ENCODE data around the gene TIMM22. TPM values are rescaled to one million over a fixed set of nuclear protein-coding genes. Genes with fewer than 3 reads are reported as not detected.
A peak's percentile ranks its signal among the peaks of the same experiment; 100 is the strongest.
"Not testable (repeated sequence)": the region's sequence is repeated elsewhere in the genome, so short reads cannot be mapped to it uniquely, and the experiment has no call there.

Gene TIMM22
- total RNA-seq, 3 donors from 2014 or later = 8.2 to 11.4 (median 10.1) TPM

- DNase-seq (no peak), ATAC-seq (no peak)
- H3K9me3 ChIP-seq = no peaks in the 10 kb centered on the region
- H3K4me3 ChIP-seq = no peak overlapping the region
- no peaks in the 10 kb centered on the region for H3K36me3 ChIP-seq (ENCODE audit: low read depth)
- TF ChIP-seq CTCF (IDR thresholded peaks at IDR 0.05) = no peak
- intact Hi-C loops (cut with DNase I, micrococcal nuclease) = loop anchor here in 1 of 2 donors (10.0 kb wide), 1 partner anchor 193 kb away; no protein-coding TSS in a partner anchor
- no peaks in the 10 kb centered on the region for H3K4me1 ChIP-seq (ENCODE audit: low read depth)
These were observed 9.0 kb upstream of the TIMM22 start for GRCh38 chr17:987931-988330.

- intact Hi-C loops (cut with DNase I, micrococcal nuclease) = loop anchor here in 1 of 2 donors (10.0 kb wide), 1 partner anchor 194 kb away; no protein-coding TSS in a partner anchor
- H3K36me3 ChIP-seq (ENCODE audit: low read depth) = no peaks in the 10 kb centered on the region
- no peak for TF ChIP-seq CTCF (IDR thresholded peaks at IDR 0.05)
- DNase-seq = peak in 1 of 3 donors; percentile 1
- no peaks in the 10 kb centered on the region for H3K9me3 ChIP-seq
- ATAC-seq = no peak
- no peaks in the 10 kb centered on the region for H3K4me1 ChIP-seq (ENCODE audit: low read depth)
- no peak overlapping the region for H3K4me3 ChIP-seq
These were observed 8.4 kb upstream of the TIMM22 start for GRCh38 chr17:988561-988960.

- no peak for ATAC-seq
- Histone ChIP-seq H3K9me3 (no peaks in the 10 kb centered on the region), H3K4me3 (no peak overlapping the region), H3K36me3 (ENCODE audit: low read depth) (no peaks in the 10 kb centered on the region), H3K4me1 (ENCODE audit: low read depth) (peaks cover 4% of the 10 kb centered on the region)
- DNase-seq = peak in 2 of 3 donors; percentile 9 to 33
- TF ChIP-seq CTCF (IDR thresholded peaks at IDR 0.05) = no peak
- intact Hi-C loops (cut with DNase I, micrococcal nuclease) = no loop called here
These were observed 4.0 kb upstream of the TIMM22 start for GRCh38 chr17:992933-993332.

- ATAC-seq; H3K9me3 ChIP-seq; H3K36me3 ChIP-seq (ENCODE audit: low read depth); H3K4me3 ChIP-seq; H3K4me1 ChIP-seq (ENCODE audit: low read depth); intact Hi-C loops (cut with DNase I, micrococcal nuclease): not testable (repeated sequence)
- DNase-seq = peak in 1 of 3 donors; percentile 43
These were observed 1.6 kb upstream of the TIMM22 start for GRCh38 chr17:995324-995723.

GRCh38 chr17:998111-998510 lies 1.2 kb downstream of the TIMM22 start:
- Histone ChIP-seq H3K4me3 (no peak overlapping the region), H3K4me1 (ENCODE audit: low read depth) (peaks cover 12% of the 10 kb centered on the region), H3K36me3 (ENCODE audit: low read depth) (peaks cover 4% of the 10 kb centered on the region), H3K9me3 (no peaks in the 10 kb centered on the region)
- intact Hi-C loops (cut with DNase I, micrococcal nuclease) = no loop called here
- TF ChIP-seq CTCF (IDR thresholded peaks at IDR 0.05) = no peak
- DNase-seq = peak in 2 of 3 donors; percentile 5 to 22
- ATAC-seq = no peak

GRCh38 chr17:1000597-1001461 lies 3.9 kb downstream of the TIMM22 start:
- Histone ChIP-seq H3K4me1 (ENCODE audit: low read depth) (peaks cover 13% of the 10 kb centered on the region), H3K4me3 (no peak overlapping the region), H3K9me3 (no peaks in the 10 kb centered on the region), H3K36me3 (ENCODE audit: low read depth) (peaks cover 4% of the 10 kb centered on the region)
- intact Hi-C loops (cut with DNase I, micrococcal nuclease) = loop anchor here in 1 of 2 donors (10.0 kb wide), 1 partner anchor 54 kb away; no protein-coding TSS in a partner anchor
- DNase-seq (peak in 1 of 3 donors; percentile 45), ATAC-seq (no peak)
- TF ChIP-seq CTCF (IDR thresholded peaks at IDR 0.05) = no peak
